B cell (primary cell): Measurements from ENCODE around the gene AMTN.

Source experiments
- EZH2 ChIP-seq: IDR thresholded peaks from 2 replicates; pipeline ENCODE4 v1.6.1; 2012; ENCODE audit warnings: borderline replicate concordance, low read depth, mild to moderate bottlenecking, moderate library complexity, low read length; ENCODE audit not compliant: insufficient read depth, poor library complexity, severe bottlenecking
- TF ChIP-seq, protein P1 (sequence below): fragments of 200-600 bp; IDR thresholded peaks from one replicate; pipeline ENCODE4 v1.8.0; 2022; ENCODE audit warnings: antibody characterized with exemption, mild to moderate bottlenecking

DNA sequence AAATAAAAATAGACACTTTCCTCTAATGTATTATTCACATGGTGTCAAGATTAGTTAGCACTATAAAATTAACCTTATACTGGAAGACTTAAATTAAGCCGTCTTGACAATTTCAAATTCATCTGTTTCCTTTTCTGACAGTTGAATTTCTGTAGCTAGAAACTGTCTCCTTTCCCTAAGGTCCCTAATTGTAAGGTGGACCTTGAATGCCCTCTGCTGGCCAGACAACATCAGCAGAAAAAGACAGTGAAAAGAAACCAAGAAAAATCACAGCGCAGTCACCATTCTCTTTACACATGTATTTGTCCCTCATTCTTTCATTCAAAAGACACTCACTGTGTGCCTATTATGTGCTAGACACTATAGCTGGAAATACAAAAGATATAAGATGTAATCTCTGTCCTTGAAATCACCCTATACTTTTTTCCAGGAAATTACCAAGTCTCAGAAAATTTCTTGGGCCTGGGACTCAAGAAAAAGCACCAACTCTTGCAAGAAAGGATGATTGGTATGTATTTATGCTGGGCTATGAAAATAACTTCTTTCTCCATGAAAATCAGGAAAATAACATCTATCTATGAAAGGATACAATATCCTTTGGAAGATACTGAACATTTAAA, 41.0 kb downstream of the AMTN start:
- TF ChIP-seq, protein P1, sequence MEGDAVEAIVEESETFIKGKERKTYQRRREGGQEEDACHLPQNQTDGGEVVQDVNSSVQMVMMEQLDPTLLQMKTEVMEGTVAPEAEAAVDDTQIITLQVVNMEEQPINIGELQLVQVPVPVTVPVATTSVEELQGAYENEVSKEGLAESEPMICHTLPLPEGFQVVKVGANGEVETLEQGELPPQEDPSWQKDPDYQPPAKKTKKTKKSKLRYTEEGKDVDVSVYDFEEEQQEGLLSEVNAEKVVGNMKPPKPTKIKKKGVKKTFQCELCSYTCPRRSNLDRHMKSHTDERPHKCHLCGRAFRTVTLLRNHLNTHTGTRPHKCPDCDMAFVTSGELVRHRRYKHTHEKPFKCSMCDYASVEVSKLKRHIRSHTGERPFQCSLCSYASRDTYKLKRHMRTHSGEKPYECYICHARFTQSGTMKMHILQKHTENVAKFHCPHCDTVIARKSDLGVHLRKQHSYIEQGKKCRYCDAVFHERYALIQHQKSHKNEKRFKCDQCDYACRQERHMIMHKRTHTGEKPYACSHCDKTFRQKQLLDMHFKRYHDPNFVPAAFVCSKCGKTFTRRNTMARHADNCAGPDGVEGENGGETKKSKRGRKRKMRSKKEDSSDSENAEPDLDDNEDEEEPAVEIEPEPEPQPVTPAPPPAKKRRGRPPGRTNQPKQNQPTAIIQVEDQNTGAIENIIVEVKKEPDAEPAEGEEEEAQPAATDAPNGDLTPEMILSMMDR, result peak; percentile 68
- no peak for TF ChIP-seq EZH2
